Measurements from ENCODE around the gene CCL23. TPM values are rescaled to one million over a fixed set of nuclear protein-coding genes. Genes with fewer than 3 reads are reported as not detected.

The CCL23 gene
- total RNA-seq, 1 experiment from 2014 or later, result not detected

GRCh38 chr17:36011201-36011600, 6.6 kb downstream of the CCL23 start:
- intact Hi-C loops (cut with micrococcal nuclease; ENCODE audit: unreplicated experiment), result no loop called here
- Histone ChIP-seq H3K9me3 (ENCODE audit: insufficient read depth, low read depth) (no peaks in the 10 kb centered on the region), H3K4me3 (no peak overlapping the region), H3K27ac (no peak overlapping the region), H3K9me2 (ENCODE audit: insufficient read depth) (no peaks in the 10 kb centered on the region), H3K4me1 (replicated peaks; ENCODE audit: insufficient read depth) (no peaks in the 10 kb centered on the region), H3K36me3 (ENCODE audit: low read depth) (no peaks in the 10 kb centered on the region), H3K27me3 (ENCODE audit: insufficient read depth, low read depth) (peaks cover 75% of the 10 kb centered on the region), H3K4me2 (no peak overlapping the region), H4K20me1 (ENCODE audit: insufficient read depth) (no peaks in the 10 kb centered on the region), H3K79me2 (ENCODE audit: low read depth) (no peaks in the 10 kb centered on the region), H3F3A (ENCODE audit: insufficient read depth, low read depth) (no peaks in the 10 kb centered on the region), H2AFZ (no peak overlapping the region)
- POLR2A ChIA-PET (ENCODE audit: unreplicated experiment), result no interaction called here
- TF ChIP-seq CTCF (conservative IDR thresholded peaks at IDR 0.05) (no peak), EZH2 (IDR thresholded peaks at IDR 0.05; ENCODE audit: low read depth) (no peak)
- DNase-seq, result no peak
- no TSS peak for BruUV-seq (replicated peaks)
- CTCF ChIA-PET, result no interaction called here

DNA sequence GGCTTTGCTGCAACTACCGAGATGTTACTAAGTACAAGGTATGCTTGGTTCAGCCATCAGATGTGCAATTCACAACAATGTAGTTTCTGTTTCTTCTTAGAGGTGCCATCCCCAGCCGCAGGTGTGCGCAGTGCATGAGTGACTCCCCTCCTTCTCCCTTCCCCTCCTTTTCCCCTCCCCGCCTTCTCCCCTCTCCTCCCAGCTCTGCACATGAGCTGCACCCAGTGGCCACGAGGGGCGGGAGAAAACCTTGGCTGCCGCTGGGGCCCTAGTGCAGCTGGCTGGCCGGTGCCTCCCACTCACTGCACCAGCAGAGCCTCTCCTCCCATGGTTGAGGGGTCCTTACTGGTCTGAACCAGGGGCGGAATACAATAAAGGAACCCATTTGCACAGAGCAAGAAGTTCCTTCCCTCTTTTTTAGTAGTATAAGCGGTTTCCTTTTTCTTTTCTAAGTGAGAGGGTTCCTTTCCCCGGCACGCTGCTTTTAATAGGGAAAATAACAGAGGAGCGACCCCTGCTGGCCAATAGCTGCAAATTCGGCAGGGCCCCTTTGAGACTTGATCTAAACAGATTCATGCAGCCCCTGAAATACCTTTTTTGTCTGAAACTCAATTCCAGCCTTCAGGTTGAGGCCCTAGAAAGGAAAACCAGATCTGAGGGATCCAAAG, 8.6 kb downstream of the CCL23 start:
- ChIA-PET CTCF (no interaction called here), POLR2A (ENCODE audit: unreplicated experiment) (interaction anchor here (0.6 kb wide), 1 partner anchor 64 kb away, joined by 7 read pairs; no protein-coding TSS in a partner anchor)
- Histone ChIP-seq H2AFZ (no peak overlapping the region), H3K27me3 (ENCODE audit: insufficient read depth, low read depth) (peaks cover 77% of the 10 kb centered on the region), H3K79me2 (ENCODE audit: low read depth) (no peaks in the 10 kb centered on the region), H3F3A (ENCODE audit: insufficient read depth, low read depth) (no peaks in the 10 kb centered on the region), H4K20me1 (ENCODE audit: insufficient read depth) (no peaks in the 10 kb centered on the region), H3K27ac (no peak overlapping the region), H3K4me3 (no peak overlapping the region), H3K9me3 (ENCODE audit: insufficient read depth, low read depth) (no peaks in the 10 kb centered on the region), H3K4me2 (no peak overlapping the region), H3K9me2 (ENCODE audit: insufficient read depth) (no peaks in the 10 kb centered on the region), H3K4me1 (replicated peaks; ENCODE audit: insufficient read depth) (no peaks in the 10 kb centered on the region), H3K36me3 (ENCODE audit: low read depth) (no peaks in the 10 kb centered on the region)
- peak; percentile 54 for TF ChIP-seq CTCF (conservative IDR thresholded peaks at IDR 0.05)
- TF ChIP-seq EZH2 (IDR thresholded peaks at IDR 0.05; ENCODE audit: low read depth), result no peak
- no peak for DNase-seq
- BruUV-seq (replicated peaks), result no TSS peak
- intact Hi-C loops (cut with micrococcal nuclease; ENCODE audit: unreplicated experiment), result no loop called here

DNA sequence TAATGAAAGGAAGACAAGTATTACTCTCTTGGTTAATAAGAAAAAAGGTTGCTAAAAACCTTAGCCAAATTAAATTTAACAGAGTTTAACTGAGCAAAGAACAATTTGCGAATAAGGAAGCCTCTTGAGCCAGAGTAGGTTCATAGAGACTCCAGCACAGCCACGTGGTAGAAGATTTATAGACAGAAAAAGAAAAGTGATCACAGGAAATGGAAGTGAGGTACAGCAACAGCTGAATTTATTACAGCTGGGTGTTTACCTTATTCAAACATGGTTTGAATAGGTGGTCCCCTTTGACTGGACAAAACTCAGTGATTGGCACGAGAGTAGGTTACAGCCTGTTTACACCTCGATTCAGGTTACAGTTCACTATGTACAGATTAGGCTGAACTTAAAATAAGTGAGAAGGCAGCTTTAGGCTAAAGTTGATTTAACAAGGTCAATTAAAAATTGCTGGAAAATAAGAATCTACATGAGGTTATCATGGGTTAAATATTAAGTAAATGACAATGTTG, 13.1 kb downstream of the CCL23 start:
- intact Hi-C loops (cut with micrococcal nuclease; ENCODE audit: unreplicated experiment), result no loop called here
- CTCF ChIA-PET, result no interaction called here
- no TSS peak for BruUV-seq (replicated peaks)

More for the DNA sequence above, 13.1 kb downstream of the CCL23 start:
- TF ChIP-seq CTCF (conservative IDR thresholded peaks at IDR 0.05), result no peak
- TF ChIP-seq EZH2 (IDR thresholded peaks at IDR 0.05; ENCODE audit: low read depth), result no peak
- H3K79me2 ChIP-seq (ENCODE audit: low read depth), result no peaks in the 10 kb centered on the region
- POLR2A ChIA-PET (ENCODE audit: unreplicated experiment), result no interaction called here
- no peaks in the 10 kb centered on the region for H3K36me3 ChIP-seq (ENCODE audit: low read depth)
- H3K9me3 ChIP-seq (ENCODE audit: insufficient read depth, low read depth), result no peaks in the 10 kb centered on the region
- no peaks in the 10 kb centered on the region for H3K9me2 ChIP-seq (ENCODE audit: insufficient read depth)
- H3K27me3 ChIP-seq (ENCODE audit: insufficient read depth, low read depth), result peaks cover 61% of the 10 kb centered on the region
- no peak for DNase-seq
- H2AFZ ChIP-seq, result no peak overlapping the region
- no peaks in the 10 kb centered on the region for H3K4me1 ChIP-seq (replicated peaks; ENCODE audit: insufficient read depth)
- no peak overlapping the region for H3K27ac ChIP-seq
- no peak overlapping the region for H3K4me3 ChIP-seq
- no peak overlapping the region for H3K4me2 ChIP-seq
- H4K20me1 ChIP-seq (ENCODE audit: insufficient read depth), result no peaks in the 10 kb centered on the region
- H3F3A ChIP-seq (ENCODE audit: insufficient read depth, low read depth), result no peaks in the 10 kb centered on the region
